SKM-1 (cell line): Measurements from ENCODE around the gene RPL28.

Experiments
- DNase-seq: peaks from one replicate; lab custom pipeline; 2025; ENCODE audit not compliant: unreplicated experiment; lab: John Stamatoyannopoulos, UW

RPL28 gene

DNA sequence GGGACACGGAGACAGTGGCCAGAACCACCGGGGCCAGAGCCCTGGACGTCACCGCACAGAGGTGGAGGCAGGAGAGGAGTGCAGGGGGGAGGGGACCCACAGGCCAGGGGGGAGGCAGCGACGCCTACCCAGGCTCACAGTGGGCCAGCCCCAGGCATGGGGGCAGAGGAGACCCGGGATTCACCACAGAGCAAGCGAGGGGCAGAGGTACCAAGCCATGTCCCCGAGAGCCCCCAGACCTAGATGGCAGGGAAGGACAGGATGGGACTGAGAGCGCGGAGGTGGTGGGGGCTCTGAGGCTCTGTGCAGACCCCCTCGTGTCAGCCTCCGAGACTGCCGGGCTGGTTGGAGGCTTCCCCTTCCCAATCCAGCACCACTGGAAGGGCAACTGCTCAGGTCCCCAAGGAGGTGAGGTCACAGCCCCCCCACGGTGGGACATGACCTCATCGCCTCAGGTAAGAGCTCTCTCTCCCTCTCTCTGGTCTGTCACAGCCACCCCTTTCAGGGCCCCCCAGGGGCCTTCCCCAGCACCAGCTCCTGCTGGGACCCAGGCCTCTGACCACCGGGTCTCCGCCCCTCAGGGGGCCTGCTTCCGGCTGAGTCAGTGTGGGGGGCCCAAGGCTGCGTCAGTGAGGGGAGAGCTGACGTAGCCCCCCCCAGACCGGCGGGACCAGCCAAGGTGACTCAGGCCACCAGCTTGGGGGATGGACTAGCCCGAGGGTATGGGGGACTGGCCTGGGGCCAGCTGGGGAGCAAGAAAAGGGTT lies 13.2 kb upstream of the RPL28 start:
- no peak for DNase-seq

DNA sequence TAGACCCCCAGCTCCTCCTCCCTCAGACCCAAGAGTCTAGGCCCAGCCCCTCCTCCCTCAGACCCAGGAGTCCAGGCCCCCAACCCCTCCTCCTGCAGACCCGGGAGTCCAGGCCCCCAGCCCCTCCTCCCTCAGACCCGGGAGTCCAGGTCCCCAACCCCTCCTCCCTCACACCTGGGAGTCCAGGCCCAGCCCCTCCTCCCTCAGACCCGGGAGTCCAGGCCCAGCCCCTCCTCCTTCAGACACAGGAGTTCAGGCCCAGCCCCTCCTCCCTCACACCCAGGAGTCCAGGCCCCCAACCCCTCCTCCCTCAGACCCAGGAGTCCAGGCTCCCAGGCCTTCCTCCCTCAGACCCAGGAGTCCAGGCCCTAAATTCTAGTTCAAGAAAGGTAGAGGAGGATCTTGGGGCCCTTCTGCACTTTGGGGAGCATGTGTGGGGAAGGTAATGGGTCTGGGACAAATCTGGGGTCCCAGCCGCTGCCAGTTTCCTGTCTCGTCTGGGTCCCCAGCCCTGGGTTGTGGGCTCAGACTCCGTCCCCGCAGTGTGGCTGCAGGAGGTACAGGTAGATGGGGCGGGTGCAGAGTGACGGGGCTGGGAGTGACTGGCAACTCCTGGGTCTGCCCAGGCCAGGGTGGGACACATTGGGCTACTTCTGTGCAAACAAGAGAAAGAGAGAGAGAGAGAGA lies 12.3 kb upstream of the RPL28 start:
- DNase-seq = no peak

DNA sequence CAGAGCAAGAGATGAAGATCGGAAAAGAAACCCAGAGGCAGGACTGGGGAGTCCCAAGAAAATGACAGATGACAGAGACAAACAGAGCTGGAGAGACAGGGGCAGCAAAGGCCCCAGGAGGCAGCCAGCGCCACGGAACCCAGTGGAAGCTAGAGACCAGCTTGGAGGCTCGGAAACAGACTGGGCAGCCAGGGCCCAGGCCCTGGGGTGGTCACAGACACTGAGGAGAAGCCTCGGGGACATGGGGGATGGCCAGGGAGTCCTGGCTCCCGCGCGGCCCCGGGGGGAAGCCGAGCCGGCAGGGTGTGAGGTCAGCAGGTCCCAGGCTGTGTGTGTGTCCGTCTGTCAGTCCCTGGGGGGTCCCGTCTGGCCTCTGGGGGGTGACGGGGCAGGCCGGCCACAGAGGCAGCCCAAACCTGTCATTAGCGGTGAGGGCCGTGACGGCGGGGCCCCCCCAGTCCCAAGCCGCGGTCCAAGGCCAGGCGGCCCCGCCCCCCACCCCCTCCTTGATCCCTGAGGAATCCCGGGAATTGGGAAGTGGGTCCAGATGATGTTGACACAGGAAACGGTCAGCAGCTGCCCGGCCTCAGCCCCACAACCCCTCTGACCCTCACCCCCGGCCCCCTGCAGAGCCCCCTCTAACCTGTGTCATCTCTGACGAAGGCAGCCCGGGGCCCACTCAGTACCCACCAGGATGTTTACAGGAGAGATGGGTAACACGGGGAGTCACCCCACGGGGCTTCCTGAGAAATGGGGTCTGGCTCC lies 11.6 kb upstream of the RPL28 start:
- DNase-seq = no peak

DNA sequence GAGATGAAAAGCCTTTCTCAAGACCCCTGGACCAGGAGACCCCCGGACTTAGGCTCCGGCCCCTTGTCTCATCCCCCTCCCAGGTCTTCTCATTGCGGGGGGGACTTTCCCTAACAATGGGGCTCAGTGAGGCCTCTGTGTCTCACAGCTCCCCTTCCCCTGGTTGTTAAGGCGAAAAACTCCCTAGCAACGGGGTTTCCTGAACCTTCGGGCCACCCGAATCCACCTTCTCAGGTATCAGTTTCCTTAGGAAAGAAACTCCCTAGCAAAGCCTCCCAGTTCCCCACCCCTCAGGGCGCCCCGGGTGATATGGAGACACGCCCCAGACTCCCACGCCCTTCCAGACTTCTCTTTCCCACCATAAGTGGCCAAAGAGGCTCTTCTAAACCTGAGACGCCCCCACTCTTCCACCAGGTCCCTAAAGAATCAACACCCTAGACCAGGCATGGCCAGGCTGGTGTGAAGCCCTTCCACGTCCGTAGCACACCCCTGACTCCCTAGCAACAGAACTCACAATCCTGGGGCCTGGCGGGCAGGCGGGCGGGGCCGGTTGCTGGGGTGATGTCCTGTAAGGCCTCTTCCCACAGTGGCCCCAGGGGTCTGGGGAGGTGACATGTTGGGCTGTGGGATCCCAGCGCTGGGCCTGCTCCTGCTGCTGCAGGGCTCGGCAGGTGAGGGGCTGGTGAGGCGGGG lies 9.3 kb upstream of the RPL28 start, which contains the start of gene TMEM190:
Gene TMEM190, plus strand, starts transcription at position 586 of the 693 bp plus-strand sequence. Its CDS starts 28 bp downstream, at position 614.
- no peak for DNase-seq

DNA sequence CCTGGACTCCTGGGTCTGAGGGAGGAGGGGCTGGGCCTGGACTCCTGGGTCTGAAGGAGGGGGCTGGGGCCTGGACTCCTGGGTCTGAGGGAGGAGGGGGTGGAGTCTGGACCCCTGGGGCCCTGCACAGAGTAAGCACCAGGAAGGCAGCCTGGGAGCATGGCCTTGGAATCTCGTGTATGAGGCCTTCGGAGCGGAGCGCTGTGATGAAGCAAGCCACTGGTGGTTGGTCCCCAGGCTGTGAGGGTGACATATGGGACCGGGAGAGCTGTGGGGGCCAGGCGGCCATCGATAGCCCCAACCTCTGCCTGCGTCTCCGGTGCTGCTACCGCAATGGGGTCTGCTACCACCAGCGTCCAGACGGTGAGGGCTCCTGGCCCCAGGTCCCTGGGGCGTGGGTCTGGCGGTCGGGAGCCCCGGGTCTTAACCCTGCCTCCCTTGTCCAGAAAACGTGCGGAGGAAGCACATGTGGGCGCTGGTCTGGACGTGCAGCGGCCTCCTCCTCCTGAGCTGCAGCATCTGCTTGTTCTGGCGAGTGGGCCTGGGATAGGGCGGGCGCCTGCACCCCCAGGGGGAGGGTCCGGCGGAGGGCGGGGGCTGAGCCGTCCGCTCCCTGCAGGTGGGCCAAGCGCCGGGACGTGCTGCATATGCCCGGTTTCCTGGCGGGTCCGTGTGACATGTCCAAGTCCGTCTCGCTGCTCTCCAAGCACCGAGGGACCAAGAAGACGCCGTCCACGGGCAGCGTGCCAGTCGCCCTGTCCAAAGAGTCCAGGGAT lies 8.2 kb upstream of the RPL28 start:
- DNase-seq = no peak

DNA sequence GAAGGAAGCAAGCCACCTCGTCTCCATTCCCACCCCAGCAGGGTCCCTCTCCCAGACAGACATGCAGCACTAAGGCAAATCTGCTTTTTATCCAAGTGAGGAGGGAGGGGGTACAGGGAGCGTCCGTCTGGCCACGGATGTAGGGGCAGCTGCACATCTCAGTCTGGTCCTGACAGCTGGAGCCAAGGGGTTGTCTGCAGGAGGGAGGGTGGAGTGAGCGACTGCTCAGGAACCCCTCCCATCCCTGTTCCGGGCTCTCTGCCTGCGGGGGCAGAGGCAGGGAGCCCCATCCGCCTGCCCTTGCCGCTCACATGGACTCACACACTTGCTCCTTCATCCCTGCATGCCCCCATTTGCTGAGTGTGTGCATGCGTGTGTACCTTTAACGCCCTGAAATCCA lies 6.6 kb upstream of the RPL28 start:
- no peak for DNase-seq

DNA sequence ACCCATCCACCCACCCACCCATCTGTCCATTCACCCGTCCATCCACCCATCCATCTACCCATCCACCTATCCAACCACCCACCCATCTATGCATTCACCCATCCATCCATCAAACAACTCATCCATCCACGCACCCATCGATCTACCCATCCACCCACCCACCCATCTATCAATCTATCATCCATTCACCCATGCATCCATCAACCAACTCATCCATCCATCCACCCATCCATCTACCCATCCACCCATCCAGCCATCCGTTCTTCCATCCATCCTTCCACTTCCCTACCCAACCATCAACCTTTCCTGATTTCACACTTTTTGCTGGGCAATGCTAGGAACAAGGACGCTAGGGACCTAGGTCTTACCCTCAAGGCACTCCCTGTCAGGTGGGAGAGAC lies 3.7 kb upstream of the RPL28 start:
- DNase-seq = no peak

DNA sequence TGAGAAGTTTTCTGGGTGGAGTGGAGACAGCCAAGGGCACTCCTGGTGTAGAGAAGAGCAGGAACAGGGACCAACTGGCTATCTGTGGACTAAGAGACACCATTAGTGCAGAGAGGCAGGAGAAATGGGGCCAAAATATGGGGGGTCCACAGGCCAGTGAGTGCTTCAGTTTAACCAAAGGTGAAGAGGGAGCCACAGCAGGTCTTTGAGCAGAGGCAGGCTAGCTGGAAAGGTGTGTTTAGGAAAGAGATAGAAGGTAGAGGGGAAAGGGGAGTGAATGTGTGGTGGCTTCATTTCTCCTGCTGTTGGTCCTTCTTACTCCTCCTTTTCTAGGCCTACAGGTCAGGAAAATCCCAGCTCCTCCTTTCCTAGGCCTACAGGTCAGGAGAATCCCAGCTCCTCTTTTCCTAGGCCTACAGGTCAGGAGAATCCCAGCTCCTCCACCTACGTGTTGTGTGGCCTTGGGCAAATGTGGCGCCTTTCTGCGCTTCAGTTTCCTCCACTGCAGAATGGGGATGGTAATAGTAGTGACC lies 3.1 kb upstream of the RPL28 start:
- DNase-seq = no peak

DNA sequence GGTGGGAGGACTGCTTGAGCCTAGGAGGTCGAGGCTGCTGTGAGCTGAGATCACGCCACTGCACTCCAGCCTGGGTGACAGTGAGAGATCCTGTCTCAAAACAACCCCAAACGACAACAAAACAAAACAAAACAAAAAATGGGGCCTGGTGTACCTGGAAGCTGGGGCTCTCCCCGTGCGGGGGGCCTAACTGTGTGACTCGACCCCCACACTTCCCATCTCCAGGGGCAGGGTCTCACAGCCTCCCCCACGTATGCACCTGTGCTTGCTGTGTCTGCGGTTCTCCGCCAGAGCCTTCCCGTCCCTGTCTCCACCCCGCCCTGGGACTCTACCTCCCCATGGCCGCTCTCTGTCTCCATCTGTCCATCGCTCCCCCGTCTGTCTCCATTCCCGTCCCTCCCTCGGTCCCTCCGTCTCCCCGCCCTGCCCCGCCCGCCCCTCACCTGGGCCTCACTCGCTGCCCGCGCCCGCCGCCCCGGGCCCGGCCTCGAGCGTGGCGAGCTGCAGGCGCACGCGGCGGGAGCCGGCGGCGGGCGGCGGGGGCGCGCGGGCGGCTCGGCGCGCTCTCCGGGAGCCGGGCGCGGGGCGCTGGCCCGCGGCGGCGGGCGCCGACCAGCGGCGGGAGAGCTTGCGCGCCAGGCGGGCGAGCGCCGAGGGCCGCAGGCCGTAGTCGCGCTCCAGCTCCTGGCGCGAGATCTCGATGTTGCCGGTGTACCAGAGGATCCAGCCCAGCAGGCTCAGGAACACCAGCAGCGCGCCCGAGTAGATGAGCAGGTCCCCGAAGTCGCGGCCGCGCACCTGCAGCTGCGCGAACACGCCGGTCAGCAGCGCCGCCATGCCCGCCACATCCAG lies 2.2 kb upstream of the RPL28 start:
- DNase-seq = no peak

DNA sequence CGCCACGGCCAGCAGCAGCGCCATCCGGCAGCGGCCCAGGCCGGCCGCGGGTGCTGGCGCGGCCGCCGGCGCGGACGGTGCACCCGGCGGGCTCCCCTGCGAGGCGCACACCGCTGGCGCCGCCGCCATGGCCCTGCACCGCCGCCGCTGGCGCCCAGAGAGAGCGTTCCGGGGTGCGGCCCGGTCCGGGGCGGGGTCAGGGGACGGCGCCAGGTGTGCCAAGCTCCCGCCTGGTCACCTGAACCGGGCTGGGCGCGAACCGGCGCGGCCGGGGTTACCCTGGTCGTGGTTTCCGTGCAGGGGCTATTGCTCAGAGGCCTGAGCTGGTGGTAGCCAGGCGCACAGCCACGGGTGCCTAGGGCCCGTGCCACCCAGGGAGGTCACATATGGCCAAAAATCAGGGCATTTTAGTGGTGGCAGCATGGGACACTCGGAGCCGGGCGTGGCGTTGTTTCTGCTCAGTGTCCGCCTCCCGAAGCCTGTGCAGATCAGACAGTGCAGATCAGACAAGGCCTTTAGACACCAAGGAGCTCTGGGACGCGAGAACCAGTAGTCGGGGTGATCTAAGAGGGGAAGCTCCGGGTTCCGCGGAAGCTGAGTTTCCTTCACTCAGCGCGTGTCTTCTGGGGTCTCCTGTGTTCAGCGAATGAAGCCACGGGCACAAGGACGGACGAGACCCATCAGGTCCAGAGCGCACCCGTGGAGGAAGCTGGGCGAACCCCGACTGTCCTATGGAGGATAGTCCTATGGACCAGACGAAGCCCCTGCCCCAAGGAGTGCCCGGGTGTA lies 1.4 kb upstream of the RPL28 start, which contains the start of gene TMEM238:
Gene TMEM238, minus strand, starts transcription at position 162 of the 789 bp plus-strand sequence. Its CDS starts 33 bp downstream, at position 129.
- DNase-seq = no peak

DNA sequence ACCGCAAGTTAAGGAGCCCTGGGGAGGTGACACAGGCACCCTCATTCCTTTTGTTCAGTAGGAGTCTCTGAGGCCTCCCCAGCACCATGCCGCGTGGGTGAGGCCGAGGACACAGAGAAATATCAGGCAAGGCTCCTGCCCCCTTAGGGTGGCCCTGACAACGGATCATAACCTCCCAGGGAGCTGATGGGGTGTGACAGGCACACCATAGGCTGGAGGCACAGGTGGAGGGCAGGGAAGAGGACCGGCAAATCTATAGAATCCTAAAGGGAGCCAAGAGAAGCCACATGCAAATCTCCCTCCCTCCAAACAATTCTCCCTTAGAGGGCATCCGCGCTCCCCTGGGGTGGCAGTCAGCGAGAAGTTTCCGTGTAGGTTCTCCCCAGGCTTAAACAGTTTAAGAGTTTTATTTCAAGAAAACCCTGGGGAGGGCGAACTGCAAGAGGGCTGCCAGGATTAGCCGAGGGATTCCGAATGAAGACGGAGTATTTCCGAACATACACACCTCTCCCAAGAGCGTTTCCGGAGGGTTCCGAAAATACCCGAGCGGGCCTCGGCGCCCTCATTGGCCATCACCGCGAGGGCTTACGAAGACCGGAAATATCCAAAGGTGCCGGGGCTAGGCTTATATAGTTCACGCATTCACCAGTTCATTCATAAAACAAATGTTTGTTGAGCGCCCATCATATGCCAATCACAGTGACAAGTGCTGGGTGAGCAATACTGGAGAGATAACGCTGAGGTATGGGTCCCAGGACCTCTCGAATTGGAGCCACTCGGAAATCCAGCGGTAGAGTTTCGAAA lies 610 bp upstream of the RPL28 start:
- peak; percentile 39 for DNase-seq

DNA sequence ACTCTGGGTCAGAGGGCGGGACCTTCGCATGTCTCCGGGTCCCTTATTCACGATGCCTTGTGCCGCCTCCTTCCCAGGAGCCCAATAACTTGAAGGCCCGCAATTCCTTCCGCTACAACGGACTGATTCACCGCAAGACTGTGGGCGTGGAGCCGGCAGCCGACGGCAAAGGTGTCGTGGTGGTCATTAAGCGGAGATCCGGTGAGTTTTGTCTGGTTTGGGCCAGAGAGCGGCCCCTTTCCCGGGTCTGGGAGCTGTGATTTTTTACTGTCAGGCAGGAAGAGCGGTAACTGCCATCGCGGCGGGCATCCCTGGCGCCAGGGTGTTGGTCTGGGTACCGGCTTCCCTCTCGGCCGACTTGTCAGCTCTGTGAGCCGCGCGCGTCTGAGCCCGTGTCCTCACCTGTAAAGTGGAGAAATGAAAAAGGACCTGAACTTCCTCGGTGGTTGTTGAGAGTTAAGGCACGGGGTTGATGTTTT lies 800 bp downstream of the RPL28 start:
- no peak for DNase-seq

DNA sequence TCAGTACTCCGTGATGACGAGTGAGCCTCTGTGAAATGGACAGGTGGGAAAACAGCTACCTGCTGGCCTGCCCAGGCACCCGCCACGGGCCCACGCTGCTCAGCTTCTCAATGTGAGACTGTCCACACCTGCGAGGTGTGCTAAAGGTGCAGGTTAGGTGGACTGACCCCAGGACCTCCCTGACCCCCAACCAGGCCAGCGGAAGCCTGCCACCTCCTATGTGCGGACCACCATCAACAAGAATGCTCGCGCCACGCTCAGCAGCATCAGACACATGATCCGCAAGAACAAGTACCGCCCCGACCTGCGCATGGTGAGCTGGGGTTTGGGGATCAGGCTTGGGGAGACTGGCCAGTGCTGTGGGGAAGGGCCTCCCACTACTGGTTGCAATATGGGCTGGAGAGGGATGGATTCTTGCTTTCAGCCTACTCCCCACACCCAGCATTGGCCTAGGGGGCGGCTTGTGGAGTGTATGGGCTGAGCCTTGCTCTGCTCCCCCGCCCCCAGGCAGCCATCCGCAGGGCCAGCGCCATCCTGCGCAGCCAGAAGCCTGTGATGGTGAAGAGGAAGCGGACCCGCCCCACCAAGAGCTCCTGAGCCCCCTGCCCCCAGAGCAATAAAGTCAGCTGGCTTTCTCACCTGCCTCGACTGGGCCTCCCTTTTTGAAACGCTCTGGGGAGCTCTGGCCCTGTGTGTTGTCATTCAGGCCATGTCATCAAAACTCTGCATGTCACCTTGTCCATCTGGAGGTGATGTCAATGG lies 2.2 kb downstream of the RPL28 start:
- DNase-seq = no peak

DNA sequence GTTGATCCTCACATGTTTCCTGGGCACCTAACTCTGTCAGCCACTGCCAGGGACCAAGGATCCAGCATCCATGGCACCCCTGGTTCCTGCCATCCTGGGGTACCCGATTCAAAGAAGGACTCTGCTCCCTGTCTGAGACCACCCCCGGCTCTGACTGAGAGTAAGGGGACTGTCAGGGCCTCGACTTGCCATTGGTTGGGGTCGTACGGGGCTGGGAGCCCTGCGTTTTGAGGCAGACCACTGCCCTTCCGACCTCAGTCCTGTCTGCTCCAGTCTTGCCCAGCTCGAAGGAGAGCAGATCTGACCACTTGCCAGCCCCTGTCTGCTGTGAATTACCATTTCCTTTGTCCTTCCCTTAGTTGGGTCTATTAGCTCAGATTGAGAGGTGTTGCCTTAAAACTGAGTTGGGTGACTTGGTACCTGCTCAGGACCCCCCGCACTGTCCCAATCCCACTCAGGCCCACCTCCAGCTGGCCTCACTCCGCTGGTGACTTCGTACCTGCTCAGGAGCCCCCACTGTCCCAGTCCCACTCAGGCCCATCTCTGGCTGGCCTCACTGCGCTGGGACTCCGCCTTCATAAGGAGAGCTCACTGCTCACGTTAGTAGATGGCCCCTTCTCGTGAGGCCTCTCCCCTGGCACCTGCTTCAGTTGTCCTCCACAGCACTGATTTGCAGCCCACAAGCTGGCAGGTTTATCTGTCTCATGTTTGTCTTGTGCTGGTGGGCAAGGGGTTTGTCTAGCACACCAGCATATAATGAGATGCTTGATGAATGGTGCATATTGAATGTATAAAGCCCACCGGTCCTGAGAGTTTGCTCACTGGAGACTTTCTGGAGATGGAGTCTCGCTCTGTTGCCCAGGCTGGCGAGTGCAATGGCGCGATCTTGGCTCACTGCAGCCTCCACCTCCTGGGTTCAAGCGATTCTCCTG lies 3.9 kb downstream of the RPL28 start:
- no peak for DNase-seq

DNA sequence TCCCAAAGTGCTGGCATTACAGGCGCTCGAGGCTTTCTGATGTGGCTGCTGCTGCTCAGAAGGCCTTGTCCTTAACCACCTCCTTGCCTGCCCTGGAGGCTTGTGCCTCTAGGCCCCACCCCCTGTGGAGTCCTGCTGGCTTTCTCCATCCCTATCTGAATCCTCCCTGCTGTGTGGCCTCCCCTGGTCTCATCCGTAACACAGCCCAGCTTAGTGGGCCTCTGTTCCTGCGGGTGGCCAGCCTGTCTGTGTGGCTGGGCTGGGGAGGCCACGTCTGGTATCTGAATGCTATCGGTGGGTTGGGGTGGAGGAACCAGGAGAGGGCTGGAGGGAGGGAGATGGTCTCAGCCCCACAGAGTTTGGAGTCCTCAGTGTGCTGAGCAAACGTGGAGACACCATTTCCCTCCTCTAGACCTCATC lies 4.7 kb downstream of the RPL28 start:
- DNase-seq = no peak
